NCI-H2171 treated with DMSO at 0.1 percent for 48 hours (cell line): Measurements from ENCODE around the gene RIOK3.

Experiments used
- DNase-seq: peaks from one replicate; lab custom pipeline; 2025; lab: John Stamatoyannopoulos, UW

RIOK3 gene

GRCh38 chr18:23528580-23529472 is 75.7 kb downstream of the RIOK3 start:
- no peak for DNase-seq

GRCh38 chr18:23529604-23530003 is 76.5 kb downstream of the RIOK3 start:
- no peak for DNase-seq

- DNase-seq: no peak
Measured at GRCh38 chr18:23530195-23530594, 77.1 kb downstream of the RIOK3 start.

GRCh38 chr18:23531912-23532311 is 78.8 kb downstream of the RIOK3 start:
- no peak for DNase-seq
